MCF 10A (cell line): ENCODE results near the gene OOEP. TPM values are rescaled to one million over a fixed set of nuclear protein-coding genes. Genes with fewer than 3 reads are reported as not detected.
"Not testable (repeated sequence)": the region's sequence is repeated elsewhere in the genome, so short reads cannot be mapped to it uniquely, and the experiment has no call there.

Source experiments
- BruUV-seq: library from RNA; stranded (reverse); fragments of 400-500 nt; replicated peaks from 2 replicates; lab custom pipeline; 2021; lab: Mats Ljungman, UMichigan
- CTCF ChIA-PET: fragments of 300-600 bp; sonication (Branson Sonifier 250); formaldehyde crosslinking; extraction: SDS; loops from one replicate; lab custom pipeline; 2021; ENCODE audit warnings: antibody characterized with exemption, inconsistent platforms; lab: Yijun Ruan, JAX
- POLR2A ChIA-PET: fragments of 300-600, 350-650 bp; sonication (Branson Sonifier 250); formaldehyde crosslinking; extraction: SDS; loops from one replicate; lab custom pipeline; 2020; ENCODE audit warnings: antibody characterized with exemption, inconsistent platforms; lab: Yijun Ruan, JAX
- DNase-seq: peaks from one replicate; pipeline ENCODE4 v3.0.0-alpha.2; 2018; ENCODE audit not compliant: unreplicated experiment
- H3K27ac Mint-ChIP-seq: one replicate; pipeline ENCODE4 v1.8.0; 2022; ENCODE audit warnings: mild to moderate bottlenecking, low read depth, mixed read lengths; ENCODE audit not compliant: unreplicated experiment
- H3K27me3 Mint-ChIP-seq: one replicate; pipeline ENCODE4 v1.8.0; 2022; ENCODE audit warnings: mixed read lengths; ENCODE audit not compliant: insufficient read depth, unreplicated experiment
- H3K36me3 Mint-ChIP-seq: one replicate; pipeline ENCODE4 v1.8.0; 2022; ENCODE audit warnings: mild to moderate bottlenecking, moderate library complexity, mixed read lengths; ENCODE audit not compliant: insufficient read depth, unreplicated experiment
- H3K4me1 Mint-ChIP-seq: one replicate; pipeline ENCODE4 v1.8.0; 2022; ENCODE audit warnings: mixed read lengths; ENCODE audit not compliant: insufficient read depth, unreplicated experiment
- H3K4me3 Mint-ChIP-seq: one replicate; pipeline ENCODE4 v1.8.0; 2022; ENCODE audit warnings: mild to moderate bottlenecking, moderate library complexity, mixed read lengths; ENCODE audit not compliant: unreplicated experiment
- H3K9me3 Mint-ChIP-seq: one replicate; pipeline ENCODE4 v1.8.0; 2022; ENCODE audit warnings: mixed read lengths; ENCODE audit not compliant: unreplicated experiment
- intact Hi-C: fragments of 100-400 bp; cut with micrococcal nuclease; formaldehyde crosslinking; loops from 2 replicates; pipeline ENCODE4 v1.14.1; 2022
- total RNA-seq: library from RNA; stranded (reverse); gene quantifications from 2 replicates; pipeline ENCODE4 v1.2.3, GENCODE V29; 2022
- TF ChIP-seq, protein P1 (sequence below): fragments of 200-600 bp; IDR thresholded peaks from one replicate; pipeline ENCODE4 v1.8.0; 2022; ENCODE audit warnings: antibody characterized with exemption, mild to moderate bottlenecking; ENCODE audit not compliant: unreplicated experiment

Gene OOEP
- total RNA-seq, 1 experiment from 2014 or later = not detected

DNA sequence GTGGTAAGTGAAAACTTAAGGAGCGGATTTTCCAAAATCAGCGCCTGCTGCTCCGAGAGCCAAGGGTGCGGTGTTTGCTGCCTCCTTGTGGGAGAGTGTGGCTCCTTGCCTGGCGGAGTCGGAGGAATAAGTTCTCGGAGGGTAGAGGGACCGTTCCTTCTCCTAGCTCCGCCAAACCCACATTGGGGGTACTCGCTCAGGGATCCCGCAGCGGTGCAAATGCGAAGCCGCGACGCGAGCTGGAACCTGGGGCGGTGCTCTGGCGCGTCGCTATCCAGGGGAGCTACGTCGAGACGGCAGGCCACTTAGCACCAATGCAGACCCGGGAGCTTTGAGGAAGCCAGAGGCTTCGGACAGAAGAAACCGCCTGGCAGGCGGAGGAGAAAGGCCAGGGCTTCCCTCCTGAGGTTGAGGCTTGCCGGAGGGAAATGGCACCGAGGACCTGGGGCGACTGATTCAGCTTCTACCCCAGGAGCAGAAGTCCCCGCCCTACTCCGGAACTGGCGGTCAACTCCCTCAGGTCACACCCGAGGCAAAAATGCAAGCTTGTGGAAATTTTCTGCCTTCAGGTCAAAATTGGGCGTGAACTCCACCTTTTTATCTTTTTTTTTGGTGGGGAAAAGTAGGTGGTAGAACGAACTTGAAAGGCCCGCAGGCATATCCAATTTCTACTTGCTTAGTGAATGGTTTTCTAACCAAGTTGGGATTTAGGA, 19.3 kb upstream of the OOEP start:
- ChIA-PET POLR2A (interaction anchor here (0.7 to 2.0 kb wide), 5 partner anchors 36 to 200 kb away, joined by 3 to 16 read pairs (median 3); partner anchors contain the start of gene MTO1), CTCF (interaction anchor here (0.6 to 2.8 kb wide), 36 partner anchors 10 to 823 kb away, joined by 3 to 40 read pairs (median 4); partner anchors contain the start of genes EEF1A1 and MTO1)
- TSS peak; percentile 95 for BruUV-seq
- peak overlapping the region; percentile 51 for H3K27ac Mint-ChIP-seq
- no peaks in the 10 kb centered on the region for H3K4me1 Mint-ChIP-seq
- DNase-seq = peak; percentile 74
- H3K36me3 Mint-ChIP-seq = no peaks in the 10 kb centered on the region
- H3K9me3 Mint-ChIP-seq = no peaks in the 10 kb centered on the region
- H3K27me3 Mint-ChIP-seq = no peaks in the 10 kb centered on the region
- TF ChIP-seq, protein P1, sequence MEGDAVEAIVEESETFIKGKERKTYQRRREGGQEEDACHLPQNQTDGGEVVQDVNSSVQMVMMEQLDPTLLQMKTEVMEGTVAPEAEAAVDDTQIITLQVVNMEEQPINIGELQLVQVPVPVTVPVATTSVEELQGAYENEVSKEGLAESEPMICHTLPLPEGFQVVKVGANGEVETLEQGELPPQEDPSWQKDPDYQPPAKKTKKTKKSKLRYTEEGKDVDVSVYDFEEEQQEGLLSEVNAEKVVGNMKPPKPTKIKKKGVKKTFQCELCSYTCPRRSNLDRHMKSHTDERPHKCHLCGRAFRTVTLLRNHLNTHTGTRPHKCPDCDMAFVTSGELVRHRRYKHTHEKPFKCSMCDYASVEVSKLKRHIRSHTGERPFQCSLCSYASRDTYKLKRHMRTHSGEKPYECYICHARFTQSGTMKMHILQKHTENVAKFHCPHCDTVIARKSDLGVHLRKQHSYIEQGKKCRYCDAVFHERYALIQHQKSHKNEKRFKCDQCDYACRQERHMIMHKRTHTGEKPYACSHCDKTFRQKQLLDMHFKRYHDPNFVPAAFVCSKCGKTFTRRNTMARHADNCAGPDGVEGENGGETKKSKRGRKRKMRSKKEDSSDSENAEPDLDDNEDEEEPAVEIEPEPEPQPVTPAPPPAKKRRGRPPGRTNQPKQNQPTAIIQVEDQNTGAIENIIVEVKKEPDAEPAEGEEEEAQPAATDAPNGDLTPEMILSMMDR = peak; percentile 77
- intact Hi-C loops = loop anchor here (1.0 to 2.0 kb wide), 3 partner anchors 104 to 222 kb away; no protein-coding TSS in a partner anchor
- peak overlapping the region; percentile 83 for H3K4me3 Mint-ChIP-seq

- Mint-ChIP-seq H3K27ac (peak overlapping the region; percentile 51), H3K27me3 (no peaks in the 10 kb centered on the region), H3K9me3 (no peaks in the 10 kb centered on the region), H3K36me3 (no peaks in the 10 kb centered on the region), H3K4me3 (peak overlapping the region; percentile 83), H3K4me1 (no peaks in the 10 kb centered on the region)
- CTCF ChIA-PET = interaction anchor here (0.6 to 2.8 kb wide), 27 partner anchors 11 to 1010 kb away, joined by 3 to 40 read pairs (median 4); partner anchors contain the start of gene MTO1
- TF ChIP-seq, protein P1 = no peak
- POLR2A ChIA-PET = interaction anchor here (1.0 to 2.0 kb wide), 4 partner anchors 35 to 200 kb away, joined by 3 to 16 read pairs (median 4); partner anchors contain the start of gene MTO1
- BruUV-seq = no TSS peak
- intact Hi-C loops = loop anchor here (1.0 to 2.0 kb wide), 3 partner anchors 103 to 222 kb away; no protein-coding TSS in a partner anchor
- DNase-seq = no peak
Observed at GRCh38 chr6:73388433-73388799, 18.7 kb upstream of the OOEP start.

DNA sequence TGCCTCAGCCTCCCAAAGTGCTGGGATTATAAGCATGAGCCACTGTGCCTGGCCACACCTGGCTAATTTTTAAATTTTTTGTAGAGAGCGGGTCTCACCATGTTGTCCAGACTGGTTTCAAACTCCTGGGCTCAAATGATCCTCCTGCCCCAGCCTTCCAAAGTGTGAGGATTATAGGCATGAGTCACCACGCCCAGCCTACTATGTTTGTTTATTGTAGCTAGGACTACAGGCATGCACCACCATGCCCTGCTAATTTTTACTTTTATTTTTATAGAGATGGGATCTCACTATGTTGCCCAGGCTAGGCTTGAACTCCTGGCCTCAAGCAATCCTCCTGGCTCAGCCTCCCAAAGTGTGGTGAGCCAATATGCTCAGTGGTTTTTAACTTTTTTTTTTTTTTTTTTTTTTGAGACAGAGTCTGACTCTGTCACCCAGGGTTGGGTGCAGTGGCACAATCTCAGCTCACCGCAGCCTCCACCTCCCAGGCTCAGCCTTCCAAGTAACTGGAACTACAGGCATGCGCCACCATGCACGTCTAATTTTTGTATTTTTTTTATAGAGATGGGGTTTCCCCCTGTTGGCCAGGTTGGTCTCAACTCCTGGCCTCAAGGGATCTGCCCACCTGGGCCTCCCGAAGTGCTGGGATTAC, 12.9 kb upstream of the OOEP start:
- Mint-ChIP-seq H3K27ac (no peak overlapping the region), H3K9me3 (no peaks in the 10 kb centered on the region), H3K36me3 (no peaks in the 10 kb centered on the region), H3K4me3 (no peak overlapping the region), H3K27me3 (no peaks in the 10 kb centered on the region), H3K4me1 (no peaks in the 10 kb centered on the region)
- peak; percentile 54 for DNase-seq
- no TSS peak for BruUV-seq
- intact Hi-C loops = no loop called here
- TF ChIP-seq, protein P1 = no peak
- POLR2A ChIA-PET = no interaction called here
- CTCF ChIA-PET = interaction anchor here (0.6 kb wide), 2 partner anchors 282 to 1313 kb away, joined by 3 read pairs; no protein-coding TSS in a partner anchor

- H3K36me3 Mint-ChIP-seq, H3K27ac Mint-ChIP-seq, H3K4me3 Mint-ChIP-seq, POLR2A ChIA-PET, DNase-seq, H3K4me1 Mint-ChIP-seq, H3K27me3 Mint-ChIP-seq, BruUV-seq, H3K9me3 Mint-ChIP-seq, intact Hi-C loops: not testable (repeated sequence)
- CTCF ChIA-PET = interaction anchor here (0.6 to 0.7 kb wide), 3 partner anchors 25 to 151 kb away, joined by 3 read pairs; no protein-coding TSS in a partner anchor
Observed at GRCh38 chr6:73381531-73381930, 11.8 kb upstream of the OOEP start.
